Heart left ventricle (tissue), 13 donors: ENCODE results near the gene CACNA2D3.

Source experiments
- CTCF ChIP-seq, 12 donors: fragments of 200-600 bp; sonication (generic) in 4 of 12; IDR thresholded peaks; one replicate each; pipeline versions ENCODE4 v1.5.0 to v1.8.0; 2018 to 2022; ENCODE audit warnings: antibody characterized with exemption in 12 of 12, mild to moderate bottlenecking in 5 of 12
- POLR2A ChIP-seq, 2 donors: fragments of 450-650 bp; IDR thresholded peaks; one replicate each; pipeline ENCODE4 v1.6.1; 2017; ENCODE audit warnings: antibody characterized with exemption in 2 of 2, mild to moderate bottlenecking in 2 of 2, moderate library complexity in 2 of 2
- donor health status: ischemic (EF 13 %, LVEDD 7.1; RV severe dilation, severe dysfunction).
- donor health status: DM: no; HTN: yes; CAD: no.
- donor health status: DM: no; HTN: no; CAD: no.
- donor health status: ischemic (EF 25% LVEDD 6.9; RV normal size, moderate dysfunction).
- donor health status: ischemic (EF 25% LVEDD 5.7; RV mildly dilated, moderate dysfunction).
- donor health status: ischemic (EF 35%, LVEDD 5.7; RV mildly dilated, moderate dysfunction).
- donor health status: nonischemic (EF 11% LVEDD 7.7; RV severe dilation, severe dysfunction).
- donor health status: DM: yes; HTN: yes; CAD: no.
- donor health status: PGD.
- donor health status: ischemic (EF 29% LVEDD 5.4; RV normal size, mild dysfunction).
- donor health status: nonischemic (EF 23%, LVEDD 6.1; RV moderate dilation, normal function).

GRCh38 chr3:54345847-54346375 lies 223.6 kb downstream of the CACNA2D3 start:
- no peak for TF ChIP-seq POLR2A (IDR thresholded peaks at IDR 0.05)
- no peak for TF ChIP-seq CTCF (IDR thresholded peaks at IDR 0.05)
